Posterior cingulate gyrus (tissue), 11 donors: ENCODE results near the gene ENG.
A peak's percentile ranks its signal among the peaks of the same experiment; 100 is the strongest.

Experiments
- DNase-seq, 10 donors: peaks; one replicate each; pipeline versions ENCODE4 v3.0.0 to v3.0.0-alpha.2; 2020 to 2021; ENCODE audit warnings: mixed read lengths in 3 of 10
- intact Hi-C: fragments of 100-400 bp; cut with DNase I; formaldehyde crosslinking; loops from one replicate; pipeline ENCODE4 v1.15.1; 2023

ENG gene

DNA sequence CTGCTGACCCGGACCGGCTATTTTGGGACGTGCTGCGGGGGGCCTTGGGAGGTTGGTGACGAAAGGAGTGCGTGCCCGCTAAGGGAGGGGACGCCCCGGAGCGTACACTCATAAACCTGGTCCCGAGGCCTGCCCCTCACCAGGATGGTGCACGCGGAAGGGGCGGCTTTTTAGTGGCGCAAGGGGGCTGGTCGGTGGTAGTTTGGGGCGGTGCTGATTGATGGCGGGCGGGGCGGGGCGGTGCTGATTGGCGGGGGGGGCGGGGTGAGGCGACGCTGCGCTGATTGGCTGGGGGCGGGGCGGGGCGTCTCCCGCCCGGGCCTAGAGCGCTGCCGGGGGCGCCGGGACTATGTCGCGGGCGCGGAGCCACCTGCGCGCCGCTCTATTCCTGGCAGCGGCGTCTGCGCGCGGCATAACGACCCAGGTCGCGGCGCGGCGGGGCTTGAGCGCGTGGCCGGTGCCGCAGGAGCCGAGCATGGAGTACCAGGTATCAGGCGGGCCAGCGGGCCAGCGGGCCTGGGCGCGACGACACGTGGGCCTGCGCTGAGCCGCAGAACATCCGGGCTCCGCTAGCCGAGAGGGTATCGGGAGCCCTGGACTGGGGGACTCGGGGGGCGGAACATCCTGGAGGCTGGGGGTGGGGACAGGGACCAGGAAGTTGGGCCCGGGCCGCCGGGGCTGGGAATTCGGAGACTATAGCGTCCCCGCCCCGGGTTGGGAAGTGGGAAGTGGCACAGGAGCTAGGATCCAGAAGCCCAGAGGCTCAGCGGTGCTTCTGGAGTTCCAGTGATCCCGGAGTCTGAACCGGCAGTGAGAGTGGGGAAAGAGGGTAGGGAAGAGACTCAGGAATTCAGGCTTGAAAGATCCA is 51.6 kb downstream of the ENG start, which contains the start of gene FPGS:
Gene FPGS, plus strand, starts transcription at position 307 of the 868 bp plus-strand sequence. Its CDS starts 43 bp downstream, at position 350.
- intact Hi-C loops, result loop anchor here (2.0 to 10.0 kb wide), 3 partner anchors 16 to 114 kb away; partner anchors contain the start of genes AK1, CDK9 and ST6GALNAC4
- peak; percentile 77 to 97 (median 84) for DNase-seq

DNA sequence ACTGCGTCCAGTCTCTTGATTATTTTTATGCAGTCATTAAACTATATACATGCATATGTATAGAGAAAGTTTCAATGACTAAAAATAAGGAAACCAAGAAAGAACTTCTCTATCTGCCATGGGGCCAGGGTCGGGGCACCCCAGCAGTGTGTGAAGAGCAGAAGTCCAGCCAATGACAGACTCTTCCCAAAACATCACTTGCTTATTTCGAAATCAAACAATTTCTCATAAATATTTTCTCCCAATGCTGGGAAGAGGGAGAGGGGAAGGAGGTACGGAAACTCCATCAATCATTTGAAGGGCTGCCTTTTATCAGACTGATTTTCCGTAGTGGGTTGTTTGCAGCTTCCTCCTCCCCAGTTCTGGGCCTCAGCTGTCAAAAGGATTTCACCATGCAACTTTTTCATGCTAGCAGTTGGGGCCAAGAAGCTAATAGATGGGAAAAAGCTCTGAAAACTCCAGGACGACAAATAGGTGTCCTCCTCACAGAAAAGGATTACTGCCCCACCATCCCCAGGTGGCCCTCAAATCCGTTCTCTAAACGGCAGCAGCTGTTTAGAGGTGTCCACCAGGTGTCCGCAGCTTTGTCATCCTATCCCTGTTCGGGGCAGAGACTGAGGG is 52.4 kb downstream of the ENG start:
- intact Hi-C loops, result loop anchor here (2.0 to 10.0 kb wide), 3 partner anchors 15 to 115 kb away; partner anchors contain the start of genes AK1, CDK9 and ST6GALNAC4
- DNase-seq, result no peak

DNA sequence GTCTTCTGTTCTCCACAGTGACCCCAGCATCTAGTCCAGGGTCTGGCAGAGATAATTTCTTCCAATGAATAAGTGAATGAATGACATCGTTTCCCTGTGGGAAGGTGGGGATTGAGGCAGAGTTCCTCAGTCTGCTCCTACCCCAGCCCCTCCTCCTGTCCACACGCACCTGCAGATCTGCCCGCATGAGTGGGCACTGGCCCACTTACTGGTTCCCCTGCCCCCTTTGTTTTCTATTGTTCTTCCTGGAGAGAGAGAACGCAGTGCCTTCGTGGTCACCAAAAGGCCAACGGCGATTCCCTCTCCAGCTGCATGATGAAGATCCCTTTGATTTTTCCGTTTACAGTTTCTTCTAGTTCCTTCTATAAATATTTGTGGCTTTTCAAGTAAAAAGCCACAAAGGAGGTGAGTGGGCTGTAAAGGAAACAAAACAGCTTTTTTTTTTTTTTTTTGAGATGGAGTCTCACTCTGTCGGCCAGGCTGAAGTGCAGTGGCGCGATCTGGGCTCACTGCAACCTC is 57.5 kb downstream of the ENG start:
- no peak for DNase-seq
- intact Hi-C loops, result no loop called here

DNA sequence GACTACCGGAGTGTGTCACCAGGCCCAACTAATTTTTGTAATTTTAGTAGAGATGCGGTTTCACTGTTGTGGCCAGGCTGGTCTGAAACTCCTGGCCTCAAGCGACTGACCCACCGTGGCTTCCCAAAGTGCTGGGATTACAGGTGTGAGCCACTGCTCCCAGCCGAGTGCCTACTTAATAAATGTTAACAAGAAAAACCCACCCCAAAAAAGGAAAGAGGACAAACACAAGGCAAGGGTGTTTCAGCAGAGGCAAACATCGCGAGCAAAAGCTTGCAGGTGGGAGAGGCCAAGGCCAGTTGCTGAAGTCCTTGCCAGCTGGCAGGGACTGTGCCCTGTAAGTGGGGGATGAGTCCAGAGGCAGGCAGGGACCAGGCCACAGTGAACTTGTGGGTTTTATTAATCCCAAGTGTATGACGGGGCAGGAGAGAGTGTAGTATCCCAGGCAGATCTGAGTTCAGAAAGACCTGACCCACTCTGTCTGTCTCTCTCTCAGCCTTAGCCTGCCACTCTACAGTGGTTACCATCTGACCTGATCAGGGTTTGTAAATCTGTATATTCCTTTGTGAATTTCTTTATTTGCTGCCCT is 58.1 kb downstream of the ENG start:
- intact Hi-C loops, result no loop called here
- DNase-seq, result no peak

DNA sequence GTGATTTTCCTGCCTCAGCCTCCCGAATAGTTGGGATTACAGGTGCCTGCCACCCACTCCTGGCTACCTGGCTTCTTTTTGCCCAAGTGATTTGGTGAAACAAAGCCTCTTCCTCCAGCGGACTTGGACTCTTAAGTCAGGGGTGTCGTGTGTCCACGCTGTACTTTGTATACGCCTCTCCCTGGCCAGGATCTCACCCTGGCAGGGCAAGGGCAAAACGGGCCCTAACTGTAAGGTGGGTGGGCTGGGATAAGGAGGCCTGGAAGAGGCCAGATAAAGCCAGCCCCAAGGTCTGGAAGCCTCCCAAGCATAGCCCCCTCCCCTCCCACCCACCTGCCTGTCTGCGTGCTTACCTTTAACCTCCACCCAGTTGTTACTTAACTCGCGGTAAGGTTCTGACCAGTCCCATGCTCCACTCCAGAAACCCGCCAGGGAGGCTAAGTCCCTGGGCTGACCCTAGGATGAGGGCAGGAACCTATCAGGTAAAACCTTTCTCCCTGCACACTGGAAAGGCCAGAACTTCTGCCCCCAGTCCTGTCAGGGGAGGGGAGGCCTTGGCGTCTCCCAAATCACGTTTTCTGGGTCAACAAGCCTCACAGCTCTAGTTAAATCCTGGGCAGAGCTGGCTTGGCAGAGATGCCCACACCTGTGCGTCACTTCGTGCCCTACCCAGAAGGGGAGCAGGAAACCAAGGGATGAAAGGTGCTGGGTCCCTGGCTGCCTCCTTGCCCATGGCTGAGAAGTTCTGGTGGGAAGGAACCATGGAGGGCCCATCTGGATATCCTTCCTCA is 60.3 kb downstream of the ENG start:
- no peak for DNase-seq
- intact Hi-C loops, result no loop called here

DNA sequence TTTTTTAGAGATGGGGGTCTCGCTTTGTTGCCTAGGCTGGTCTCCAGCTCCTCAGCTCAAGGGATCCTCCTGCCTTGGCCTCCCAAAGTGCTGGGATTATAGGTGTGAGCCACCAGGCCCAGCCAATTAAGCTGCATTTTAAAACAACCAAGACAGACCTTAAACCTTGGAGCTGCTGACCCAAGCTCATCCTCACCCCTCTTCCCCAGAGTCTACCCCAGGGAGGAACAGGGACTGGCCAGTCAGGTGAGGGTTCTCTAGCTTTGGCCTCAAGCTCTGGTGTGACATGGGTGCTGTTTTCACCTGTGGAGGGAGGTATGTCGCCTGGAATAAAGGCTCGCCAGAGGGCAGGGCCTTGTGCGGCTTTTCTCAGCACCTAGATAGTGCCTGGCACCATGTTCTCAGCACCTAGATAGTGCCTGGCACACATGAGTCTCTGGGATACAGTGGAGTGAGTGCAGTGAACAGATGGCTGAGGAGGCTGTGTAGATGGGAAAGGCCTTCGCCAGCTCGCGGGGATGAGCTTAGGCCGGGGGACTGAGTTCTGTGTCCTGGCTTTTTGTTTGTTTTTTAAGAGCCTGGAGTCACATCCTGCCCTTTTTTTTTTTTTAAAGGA is 61.3 kb downstream of the ENG start:
- peak in 1 of 10 donors; percentile 22 for DNase-seq
- intact Hi-C loops, result no loop called here

DNA sequence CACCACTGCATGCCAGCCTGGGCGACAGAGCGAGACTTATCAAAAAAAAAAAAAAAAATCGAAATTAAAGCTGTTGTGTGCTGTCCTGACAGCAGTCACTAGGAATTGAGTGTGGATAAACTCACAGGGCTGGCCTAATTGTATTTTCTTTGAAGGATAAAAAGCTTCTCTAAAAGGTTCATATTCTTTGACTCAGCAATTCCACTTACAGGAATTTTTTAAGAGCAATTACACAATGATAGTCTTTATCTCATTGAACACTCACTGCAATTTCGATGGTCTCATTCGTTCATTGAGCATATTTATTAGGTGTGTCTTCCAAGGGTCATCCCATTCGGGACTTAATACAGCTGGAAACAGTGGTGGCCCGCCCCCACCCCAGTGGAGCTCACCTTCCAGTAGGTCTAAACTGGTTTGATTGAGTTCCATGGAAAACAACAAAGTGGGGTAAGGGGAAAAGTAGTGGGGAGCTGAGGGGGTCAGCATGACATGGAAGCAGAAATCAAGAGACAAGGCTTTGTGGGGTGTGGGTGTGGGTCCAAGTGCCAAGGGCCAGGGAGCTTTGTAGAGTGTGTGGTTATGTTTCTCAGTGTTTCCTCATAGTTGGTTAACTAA is 61.9 kb downstream of the ENG start:
- intact Hi-C loops, result no loop called here
- no peak for DNase-seq

DNA sequence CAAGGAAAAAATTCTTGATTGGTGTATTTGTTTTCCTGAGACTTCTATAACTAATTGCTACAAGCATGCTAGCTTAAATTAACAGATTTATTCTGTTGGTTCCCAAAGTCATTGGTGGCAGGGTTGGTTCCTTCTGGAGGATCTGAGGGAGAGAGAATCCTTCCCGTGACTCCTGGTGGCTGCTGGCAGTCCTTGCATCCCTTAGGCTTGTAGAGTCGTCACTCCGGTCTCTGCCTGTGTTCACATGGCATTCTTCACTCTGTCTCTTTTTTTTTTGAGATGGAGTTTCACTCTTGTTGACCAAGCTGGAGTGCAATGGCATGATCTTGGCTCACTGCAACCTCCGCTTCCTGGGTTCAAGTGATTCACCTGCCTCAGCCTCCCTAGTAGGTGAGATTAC is 63.4 kb downstream of the ENG start:
- intact Hi-C loops, result no loop called here
- DNase-seq, result no peak

DNA sequence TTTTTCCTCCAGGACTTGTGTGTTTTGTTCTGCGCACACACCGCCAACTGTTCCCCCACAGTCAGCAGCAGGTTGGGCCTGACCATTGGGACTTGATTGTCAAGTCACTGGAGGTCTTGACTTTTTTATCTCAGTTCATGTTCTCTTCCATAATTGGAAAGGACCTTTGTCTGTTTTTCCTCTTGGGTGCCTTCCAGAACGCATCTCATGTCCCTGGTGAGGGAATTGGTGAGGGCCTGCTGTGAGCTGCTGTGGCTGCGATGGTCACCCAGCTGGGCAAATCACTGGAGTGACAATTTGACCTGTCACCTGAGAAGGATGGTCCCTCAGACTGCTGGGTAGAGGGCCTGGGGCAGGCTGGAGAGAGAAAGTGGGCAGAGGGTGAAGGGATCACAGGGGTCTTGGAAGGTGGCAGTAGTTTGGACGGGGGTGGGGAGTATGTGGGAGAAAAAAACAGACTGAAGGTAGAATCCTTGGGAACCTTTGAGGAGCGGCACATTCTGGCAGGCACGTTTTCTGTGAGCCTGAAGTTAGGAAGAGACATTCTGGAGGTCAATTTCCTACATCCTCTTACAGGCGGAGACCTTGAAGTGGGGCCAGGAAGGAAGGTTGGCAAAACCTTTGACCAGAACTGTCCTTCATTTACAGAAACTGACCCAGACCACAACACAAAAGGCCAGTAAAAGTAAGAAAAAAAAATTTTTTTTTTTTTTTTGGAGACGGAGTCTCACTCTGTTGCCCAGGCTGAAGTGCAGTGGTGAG is 64.2 kb downstream of the ENG start:
- intact Hi-C loops, result no loop called here
- no peak for DNase-seq

DNA sequence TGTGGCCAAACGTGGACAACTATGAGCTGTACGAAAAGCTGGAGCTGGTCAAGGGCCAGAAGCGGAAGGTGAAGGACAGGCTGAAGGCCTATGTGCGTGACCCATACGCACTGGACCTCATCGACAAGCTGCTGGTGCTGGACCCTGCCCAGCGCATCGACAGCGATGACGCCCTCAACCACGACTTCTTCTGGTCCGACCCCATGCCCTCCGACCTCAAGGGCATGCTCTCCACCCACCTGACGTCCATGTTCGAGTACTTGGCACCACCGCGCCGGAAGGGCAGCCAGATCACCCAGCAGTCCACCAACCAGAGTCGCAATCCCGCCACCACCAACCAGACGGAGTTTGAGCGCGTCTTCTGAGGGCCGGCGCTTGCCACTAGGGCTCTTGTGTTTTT is 65.3 kb downstream of the ENG start:
- intact Hi-C loops, result loop anchor here (5.0 kb wide), 1 partner anchor 128 kb away; the partner anchor contains the start of gene ST6GALNAC4
- DNase-seq, result no peak

DNA sequence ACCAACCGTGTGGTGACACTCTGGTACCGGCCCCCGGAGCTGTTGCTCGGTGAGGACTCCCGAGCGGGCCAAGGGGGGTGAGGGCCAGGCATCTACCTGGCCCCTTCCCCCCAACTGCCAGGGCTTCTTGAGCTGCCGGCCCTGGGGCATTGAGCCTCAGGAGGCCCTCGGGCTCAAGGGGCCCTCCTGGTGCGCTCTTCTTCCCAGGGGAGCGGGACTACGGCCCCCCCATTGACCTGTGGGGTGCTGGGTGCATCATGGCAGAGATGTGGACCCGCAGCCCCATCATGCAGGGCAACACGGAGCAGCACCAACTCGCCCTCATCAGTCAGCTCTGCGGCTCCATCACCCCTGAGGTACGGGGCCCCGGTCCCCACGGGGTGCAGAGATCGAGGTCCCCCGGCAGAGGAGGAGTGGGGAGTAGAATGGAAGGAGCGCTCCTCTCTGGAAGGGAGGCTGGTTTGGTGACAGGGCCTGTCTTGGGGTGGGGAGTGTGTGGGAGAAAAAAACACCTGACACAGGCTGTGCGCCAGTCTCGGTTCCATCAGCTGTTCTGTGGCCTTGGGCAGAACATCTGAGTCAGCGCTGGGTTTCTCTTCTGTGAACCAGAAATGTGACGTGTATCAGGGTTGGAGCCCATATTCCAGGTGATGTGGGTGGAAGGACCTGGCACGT is 66.0 kb downstream of the ENG start:
- intact Hi-C loops, result loop anchor here (5.0 kb wide), 1 partner anchor 129 kb away; the partner anchor contains the start of gene ST6GALNAC4
- no peak for DNase-seq

DNA sequence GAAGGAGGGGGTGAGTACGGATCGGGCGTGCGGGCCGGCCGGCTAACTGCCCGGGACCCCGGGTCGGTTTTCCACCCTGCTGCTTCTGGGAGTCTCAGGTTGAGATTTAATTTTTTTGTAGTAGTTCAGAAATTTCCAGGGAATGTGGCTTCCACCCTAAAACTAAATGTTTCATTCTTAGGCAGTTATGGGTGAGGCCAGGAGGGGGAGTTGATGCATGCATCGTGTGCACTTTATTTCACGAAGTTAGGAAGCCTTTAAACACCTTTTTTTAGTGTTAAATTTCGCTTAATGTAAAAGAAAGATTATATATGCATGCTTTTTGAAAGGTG is 67.7 kb downstream of the ENG start:
- intact Hi-C loops, result loop anchor here (2.0 to 5.0 kb wide), 2 partner anchors 16 to 131 kb away; partner anchors contain the start of genes FPGS and ST6GALNAC4
- DNase-seq, result no peak

DNA sequence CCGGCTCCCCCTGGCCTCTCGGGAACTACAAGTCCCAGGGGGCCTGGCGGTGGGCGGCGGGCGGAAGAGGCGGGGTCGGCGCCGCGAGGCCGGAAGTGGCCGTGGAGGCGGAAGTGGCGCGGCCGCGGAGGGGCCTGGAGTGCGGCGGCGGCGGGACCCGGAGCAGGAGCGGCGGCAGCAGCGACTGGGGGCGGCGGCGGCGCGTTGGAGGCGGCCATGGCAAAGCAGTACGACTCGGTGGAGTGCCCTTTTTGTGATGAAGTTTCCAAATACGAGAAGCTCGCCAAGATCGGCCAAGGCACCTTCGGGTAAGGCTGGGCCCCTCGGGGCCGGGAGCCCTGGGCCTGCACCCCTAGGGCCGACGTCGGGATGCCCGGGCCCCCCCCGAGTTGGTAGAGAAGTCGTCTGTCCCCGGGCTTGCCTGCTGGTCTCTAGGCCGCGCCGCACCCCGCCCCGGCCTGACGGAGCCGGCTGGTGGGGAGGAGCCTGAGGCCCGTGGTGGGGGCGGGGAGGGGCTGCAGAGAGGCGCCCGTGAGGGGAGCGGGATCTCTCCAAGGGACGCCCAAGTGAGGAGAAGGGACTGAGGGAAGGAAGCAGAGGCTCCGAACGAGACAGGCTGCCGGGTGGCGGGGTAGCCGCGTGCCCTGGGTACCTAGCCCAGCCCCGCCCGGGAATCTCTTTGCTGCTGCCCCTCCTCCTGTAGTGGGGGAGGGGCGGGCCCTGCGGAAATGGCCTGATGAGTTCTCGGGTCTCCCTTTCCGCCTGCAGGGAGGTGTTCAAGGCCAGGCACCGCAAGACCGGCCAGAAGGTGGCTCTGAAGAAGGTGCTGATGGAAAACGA is 68.3 kb downstream of the ENG start, which contains the start of gene CDK9:
Gene CDK9, plus strand, starts transcription at position 102 of the 840 bp plus-strand sequence. Its CDS starts 115 bp downstream, at position 217.
- intact Hi-C loops, result loop anchor here (1.0 to 5.0 kb wide), 3 partner anchors 17 to 131 kb away; partner anchors contain the start of genes FPGS, ST6GALNAC4 and TOR2A
- peak; percentile 82 to 99 (median 90) for DNase-seq

DNA sequence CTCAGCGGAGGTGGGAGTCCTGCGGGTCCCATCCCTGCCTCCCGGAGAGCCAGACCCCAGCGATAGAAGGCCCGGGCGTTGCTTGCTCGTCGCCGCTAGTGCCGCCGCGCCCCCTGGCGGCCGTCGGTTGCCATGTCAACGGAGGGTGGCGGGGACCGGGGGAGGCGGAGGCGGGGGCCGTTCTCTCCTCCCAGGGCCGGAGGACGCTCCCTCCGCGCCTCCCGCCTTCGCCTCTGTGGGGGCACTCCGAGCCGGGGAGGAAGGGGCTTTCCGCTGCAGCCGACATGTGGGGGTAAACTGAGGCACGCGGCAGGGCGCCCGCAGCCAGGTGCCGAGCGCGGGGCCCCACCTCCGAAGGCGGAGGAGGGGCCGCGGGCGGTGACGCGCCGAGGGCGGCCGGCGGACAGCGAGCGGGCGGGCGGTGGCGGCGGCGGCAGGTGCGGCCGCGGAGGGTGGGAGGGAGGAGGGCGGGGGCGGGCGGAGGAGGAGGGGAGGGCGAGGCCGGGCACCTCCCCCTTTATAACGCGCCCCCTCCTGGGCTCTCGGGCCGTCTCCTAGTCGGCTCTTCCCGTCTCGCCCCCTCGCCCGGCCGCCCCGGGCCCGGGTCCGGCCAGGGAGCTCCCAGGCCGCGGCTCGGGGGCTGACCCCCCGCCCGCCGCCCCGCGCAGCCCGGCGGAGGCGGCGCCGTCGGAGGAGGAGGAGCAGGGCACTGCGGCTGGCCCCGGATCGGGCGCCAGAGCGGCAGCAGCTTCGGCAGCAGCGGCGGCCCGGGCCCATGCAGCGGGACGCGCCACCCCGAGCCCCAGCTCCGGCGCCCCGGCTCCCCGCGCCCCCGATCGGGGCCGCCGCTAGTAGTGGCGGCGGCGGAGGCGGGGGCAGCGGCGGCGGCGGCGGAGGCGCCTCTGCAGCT is 69.2 kb downstream of the ENG start:
- peak; percentile 77 to 97 (median 86) for DNase-seq
- intact Hi-C loops, result loop anchor here (1.0 to 5.0 kb wide), 2 partner anchors 50 to 132 kb away; partner anchors contain the start of genes ST6GALNAC4 and TOR2A

DNA sequence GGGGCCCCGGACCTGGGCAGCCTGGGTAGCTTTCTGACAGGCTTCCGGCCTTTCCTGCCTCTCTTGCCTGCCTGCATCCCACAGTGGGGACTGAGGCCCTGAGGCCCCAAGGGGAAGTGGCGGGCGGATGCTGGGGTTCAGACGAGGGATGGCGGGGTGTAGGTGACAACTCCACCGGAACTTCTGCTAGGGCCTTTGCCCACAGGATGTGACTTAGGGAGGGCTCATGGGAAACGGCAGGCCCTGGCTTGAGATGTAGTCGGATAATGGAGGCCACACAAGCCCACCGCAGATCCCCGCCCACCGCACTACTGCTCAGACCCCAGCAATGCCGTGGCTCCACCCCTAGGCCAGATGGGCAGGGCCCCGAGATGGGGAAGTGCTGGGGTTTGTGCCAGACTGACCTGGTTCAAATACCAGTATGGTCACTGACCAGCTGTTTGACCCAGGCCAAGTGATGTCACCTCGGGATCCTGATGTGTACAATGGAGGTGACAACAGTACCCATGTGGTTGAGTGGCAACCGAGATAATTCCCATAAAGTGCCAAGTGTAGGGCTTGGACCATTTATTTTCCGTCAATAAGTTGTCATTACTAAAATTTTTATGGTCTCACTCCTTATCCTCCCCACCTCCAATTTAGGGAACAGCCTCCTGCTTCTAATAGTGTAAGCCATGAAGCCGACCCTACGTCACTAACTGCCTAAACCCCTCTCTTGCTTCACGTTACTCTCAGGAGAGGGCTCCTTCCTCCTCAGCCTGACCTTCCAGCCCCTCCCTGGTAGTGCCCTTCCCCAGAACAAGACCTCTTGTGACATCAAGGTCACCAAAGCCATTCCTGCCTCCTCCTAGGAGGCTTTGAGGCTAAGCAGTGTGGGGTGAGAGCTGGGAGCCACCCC is 71.1 kb downstream of the ENG start:
- DNase-seq, result no peak
- intact Hi-C loops, result no loop called here
